AG09309 (cell line): Measurements from ENCODE around the gene EXD3.

Source experiments
- DNase-seq: peaks from one replicate; pipeline ENCODE4 v3.0.0-alpha.2; 2010; ENCODE audit warnings: low read depth
- H3K4me3 ChIP-seq: 2 replicates; pipeline ENCODE4 v1.5.1; 2011; ENCODE audit warnings: mild to moderate bottlenecking, low read depth, low read length, moderate library complexity; ENCODE audit not compliant: control insufficient read depth
- TF ChIP-seq, protein P1 (sequence below): IDR thresholded peaks from 2 replicates; pipeline ENCODE4 v1.5.1; 2011; ENCODE audit warnings: mild to moderate bottlenecking, low read depth, low read length, inconsistent platforms; ENCODE audit not compliant: insufficient read depth, control insufficient read depth; ENCODE audit errors: missing control alignments

EXD3 gene

DNA sequence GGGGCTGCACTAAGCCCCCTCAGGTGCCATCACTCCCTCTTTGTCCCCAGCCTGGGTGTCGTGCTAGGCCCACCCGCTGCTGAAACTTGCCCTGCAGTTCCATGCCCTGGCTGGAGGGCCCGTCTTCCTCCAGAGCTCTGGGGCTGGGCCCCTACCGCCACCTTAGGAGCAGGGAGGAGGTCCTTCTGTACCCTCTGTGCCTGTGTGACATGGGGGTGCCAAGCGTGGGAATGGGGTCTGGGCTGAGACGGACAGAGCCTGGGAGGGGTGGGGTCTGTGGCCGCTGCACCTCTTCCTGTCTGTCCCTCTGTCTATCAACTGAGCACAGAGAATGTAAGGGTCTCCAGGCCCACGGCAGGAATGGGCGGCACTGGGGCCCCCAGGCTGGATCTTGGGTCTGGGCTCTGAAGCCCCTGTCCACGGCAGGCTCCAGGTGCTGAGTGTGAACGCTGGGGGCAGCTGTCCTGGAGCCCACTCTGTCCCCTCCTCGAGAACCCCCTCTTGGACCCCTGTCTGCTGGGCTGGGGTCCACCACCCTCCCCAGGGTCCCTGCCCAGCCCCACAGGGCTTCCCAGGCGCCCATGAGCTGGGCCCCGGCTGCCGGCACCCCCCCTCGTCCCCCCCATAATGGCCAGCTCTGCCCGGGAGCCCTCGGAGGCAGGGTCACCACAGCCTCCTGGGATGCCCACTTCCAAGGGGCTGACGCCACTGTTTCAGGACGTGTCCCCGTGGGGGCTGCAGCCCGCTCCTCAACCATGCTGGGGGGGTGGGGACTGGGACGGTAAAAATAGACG is 105.0 kb downstream of the EXD3 start:
- no peak overlapping the region for H3K4me3 ChIP-seq
- TF ChIP-seq, protein P1, sequence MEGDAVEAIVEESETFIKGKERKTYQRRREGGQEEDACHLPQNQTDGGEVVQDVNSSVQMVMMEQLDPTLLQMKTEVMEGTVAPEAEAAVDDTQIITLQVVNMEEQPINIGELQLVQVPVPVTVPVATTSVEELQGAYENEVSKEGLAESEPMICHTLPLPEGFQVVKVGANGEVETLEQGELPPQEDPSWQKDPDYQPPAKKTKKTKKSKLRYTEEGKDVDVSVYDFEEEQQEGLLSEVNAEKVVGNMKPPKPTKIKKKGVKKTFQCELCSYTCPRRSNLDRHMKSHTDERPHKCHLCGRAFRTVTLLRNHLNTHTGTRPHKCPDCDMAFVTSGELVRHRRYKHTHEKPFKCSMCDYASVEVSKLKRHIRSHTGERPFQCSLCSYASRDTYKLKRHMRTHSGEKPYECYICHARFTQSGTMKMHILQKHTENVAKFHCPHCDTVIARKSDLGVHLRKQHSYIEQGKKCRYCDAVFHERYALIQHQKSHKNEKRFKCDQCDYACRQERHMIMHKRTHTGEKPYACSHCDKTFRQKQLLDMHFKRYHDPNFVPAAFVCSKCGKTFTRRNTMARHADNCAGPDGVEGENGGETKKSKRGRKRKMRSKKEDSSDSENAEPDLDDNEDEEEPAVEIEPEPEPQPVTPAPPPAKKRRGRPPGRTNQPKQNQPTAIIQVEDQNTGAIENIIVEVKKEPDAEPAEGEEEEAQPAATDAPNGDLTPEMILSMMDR: no peak
- no peak for DNase-seq

DNA sequence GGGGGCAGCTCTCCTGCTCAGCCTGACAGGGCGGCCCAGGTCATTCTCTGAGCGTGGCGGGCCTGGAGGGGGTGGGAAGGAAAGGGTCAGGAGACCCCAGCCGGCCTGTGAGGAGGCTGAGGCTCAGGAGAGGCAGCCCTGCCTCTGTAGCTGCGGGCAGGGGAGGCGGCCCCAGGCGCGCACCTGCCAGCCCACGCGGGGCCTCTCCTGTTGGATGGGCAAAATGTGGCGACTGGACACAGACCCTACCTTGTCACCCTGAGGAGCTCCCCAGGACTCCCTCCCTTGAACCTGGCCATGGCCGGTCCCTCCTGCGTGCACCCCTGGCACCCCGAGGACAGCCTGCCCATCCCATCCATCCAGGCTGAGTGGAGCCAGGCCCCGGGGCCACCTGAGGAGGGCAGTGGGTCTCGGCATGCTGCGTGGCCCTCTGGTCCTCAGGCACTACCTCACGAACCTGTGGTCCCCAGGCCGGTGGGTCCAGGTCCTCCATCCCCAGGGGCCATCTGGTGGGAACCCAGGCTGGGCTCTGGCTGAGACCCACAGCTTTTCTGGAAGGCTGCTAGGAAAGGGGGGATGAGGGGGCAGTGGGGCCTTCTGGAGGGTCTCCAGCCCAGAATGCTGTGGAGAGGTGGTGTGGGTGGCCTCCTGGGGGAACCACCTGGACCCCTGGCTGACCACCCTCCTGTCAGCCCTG is 105.8 kb downstream of the EXD3 start:
- TF ChIP-seq, protein P1: no peak
- no peak for DNase-seq
- H3K4me3 ChIP-seq: no peak overlapping the region

DNA sequence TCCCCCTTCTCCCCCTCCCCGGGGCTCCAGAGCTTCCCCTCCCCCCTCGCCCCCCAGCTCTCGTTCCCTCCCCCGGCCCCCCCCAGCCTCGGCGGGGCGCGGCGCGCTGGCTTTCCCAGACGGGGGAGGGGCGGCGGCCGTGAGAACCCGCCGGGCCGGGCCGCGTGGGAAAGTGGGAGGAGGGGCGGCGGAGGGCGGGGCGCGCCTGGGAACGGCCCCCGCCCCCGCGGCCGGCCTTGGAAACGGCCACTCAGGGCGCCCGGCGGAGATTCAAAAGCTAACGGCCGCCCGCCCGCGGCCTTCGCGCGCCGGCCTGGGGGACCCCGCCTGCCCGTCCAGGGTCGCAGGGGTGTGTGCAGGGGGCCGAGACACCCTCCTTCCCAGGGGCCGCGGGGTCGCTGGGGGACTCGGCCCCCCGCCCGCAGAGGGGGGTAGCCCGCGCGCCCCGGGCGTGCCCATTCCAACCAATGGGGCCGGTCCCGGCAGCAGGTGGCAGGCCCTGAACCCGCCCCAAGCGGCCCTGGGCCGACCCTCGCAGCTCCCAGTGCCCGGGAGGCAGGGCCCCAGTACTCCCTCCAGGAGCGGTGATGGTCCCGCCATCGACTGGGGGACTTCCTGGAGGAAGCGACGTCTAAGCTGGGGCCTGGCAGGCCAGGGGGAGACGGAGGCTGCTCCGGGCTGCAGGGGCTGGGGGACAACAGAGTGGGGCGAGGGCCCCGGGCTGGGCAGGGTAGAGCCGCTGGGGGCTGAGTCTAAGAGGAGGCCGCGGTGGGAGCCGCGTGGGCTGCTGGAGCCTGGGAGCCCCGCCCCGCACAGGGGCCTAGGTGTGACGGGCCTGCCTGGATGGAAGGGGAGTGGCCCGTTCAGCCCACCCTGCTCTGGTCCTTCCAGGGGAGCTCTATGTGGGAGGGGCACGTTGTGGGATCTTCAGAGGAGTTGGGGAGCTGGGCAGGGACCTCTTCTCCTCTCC is 106.7 kb downstream of the EXD3 start:
- no peak overlapping the region for H3K4me3 ChIP-seq
- TF ChIP-seq, protein P1: no peak
- DNase-seq: no peak

DNA sequence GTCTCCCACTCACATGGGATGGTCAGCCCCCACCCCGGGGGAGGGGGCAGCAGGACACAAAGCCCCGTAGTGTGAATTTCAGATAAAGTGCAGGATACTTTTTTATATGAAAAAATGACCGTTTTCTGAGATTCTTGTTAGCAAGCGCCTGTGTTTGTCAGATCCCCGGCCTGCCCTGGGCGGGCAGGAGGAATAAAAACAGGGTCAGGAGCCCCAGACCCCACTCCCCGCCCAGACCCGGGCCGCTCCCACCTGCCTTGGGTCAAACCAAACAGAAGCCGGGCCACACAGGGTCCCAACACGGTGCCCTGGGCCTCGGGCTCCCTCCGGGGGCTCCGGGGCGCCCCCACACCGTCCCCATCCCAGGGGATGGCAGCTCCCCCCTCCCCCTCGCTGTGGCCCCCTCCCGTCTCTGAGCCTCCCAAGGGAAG is 107.4 kb downstream of the EXD3 start:
- TF ChIP-seq, protein P1: no peak
- DNase-seq: no peak
- H3K4me3 ChIP-seq: no peak overlapping the region

DNA sequence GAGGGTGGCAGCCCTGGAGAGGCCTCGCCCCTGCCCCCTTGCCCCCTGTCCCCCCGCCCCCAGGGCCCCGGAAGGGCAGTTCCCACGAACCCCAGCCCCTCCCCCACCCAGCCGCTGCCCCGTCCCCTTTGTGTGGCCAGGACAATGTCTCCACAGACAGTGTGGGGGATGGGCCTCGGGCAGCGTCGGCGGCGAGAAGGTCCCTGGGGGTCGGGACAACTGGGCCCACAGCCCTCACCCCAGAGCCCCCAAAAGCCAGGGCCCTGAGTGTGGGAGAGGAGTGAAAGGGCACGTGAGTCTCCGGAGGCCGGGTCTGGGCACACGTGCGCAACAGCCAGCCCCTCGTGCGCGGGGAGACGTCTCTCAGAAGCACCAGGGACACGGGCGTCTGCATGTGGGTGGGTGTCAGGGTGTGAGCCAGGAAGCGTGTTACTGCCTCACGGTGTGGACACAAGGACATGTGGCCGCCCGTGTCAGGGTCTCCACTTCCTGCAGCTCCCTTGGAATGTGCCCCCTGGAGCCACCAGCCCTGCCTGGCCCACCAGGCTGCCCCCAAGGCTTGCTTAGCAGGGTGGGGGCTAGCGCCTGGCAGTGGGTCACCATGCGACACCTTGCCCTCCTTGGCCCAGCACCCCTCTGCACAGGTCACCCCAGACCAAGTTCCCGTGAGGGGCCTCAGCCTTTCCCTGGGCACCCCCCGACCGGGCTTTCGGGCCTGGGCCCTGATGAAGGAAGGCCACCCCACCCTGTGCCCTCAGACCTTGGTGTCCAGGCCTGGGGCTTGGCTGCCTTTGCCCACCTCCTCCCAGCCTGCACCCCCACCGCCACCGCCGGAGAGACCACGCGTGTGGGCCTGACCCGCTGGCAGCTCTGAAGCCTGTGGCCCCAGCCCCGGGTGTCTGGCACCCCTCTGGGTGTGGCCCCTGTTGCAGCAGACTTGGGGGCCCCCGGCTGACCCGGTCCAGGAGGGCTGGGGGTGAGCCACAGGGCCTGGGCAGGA is 108.1 kb downstream of the EXD3 start:
- DNase-seq: no peak

More for the DNA sequence above, 108.1 kb downstream of the EXD3 start:
- TF ChIP-seq, protein P1: no peak
- H3K4me3 ChIP-seq: no peak overlapping the region
